Adrenal gland (tissue), 12 donors: ENCODE measurements around the gene SPRY2. TPM values are rescaled to one million over a fixed set of nuclear protein-coding genes. Genes with fewer than 3 reads are reported as not detected.
A peak's percentile ranks its signal among the peaks of the same experiment; 100 is the strongest.

Experiments
- DNase-seq, 7 donors: peaks; one replicate each; pipeline ENCODE4 v3.0.0-alpha.2; 2019 to 2020
- H3K27ac ChIP-seq, 5 donors: fragments of 200-600 bp; sonication (generic) in 4 of 5; 1 replicate in 3 of 5; 2 replicates in 2 of 5; pipeline versions ENCODE4 v1.5.1 to v1.8.0; 2016 to 2020; ENCODE audit warnings: mild to moderate bottlenecking in 1 of 5
- H3K27me3 ChIP-seq: fragments of 200-600 bp; 2 replicates; pipeline ENCODE4 v1.8.0; 2021
- H3K36me3 ChIP-seq, 2 donors: fragments of 200-600 bp; replicated peaks in 1 of 2; 1 replicate in 1 of 2; 2 replicates in 1 of 2; pipeline versions ENCODE4 v1.5.1 to v1.8.0; 2018 to 2022
- H3K4me1 ChIP-seq, 2 donors: fragments of 200-600 bp; replicated peaks in 1 of 2; 1 replicate in 1 of 2; 2 replicates in 1 of 2; pipeline versions ENCODE4 v1.5.1 to v1.8.0; 2018 to 2021
- H3K4me3 ChIP-seq, 4 donors: fragments of 200-600 bp; sonication (generic) in 3 of 4; one replicate each; pipeline ENCODE4 v1.5.1; 2016 to 2018
- H3K9me3 ChIP-seq, 3 donors: fragments of 200-600 bp; sonication (generic) in 1 of 3; replicated peaks in 1 of 3; 1 replicate in 2 of 3; 2 replicates in 1 of 3; pipeline versions ENCODE4 v1.5.1 to v1.8.0; 2016 to 2021
- POLR2A ChIP-seq, 2 donors: fragments of 450-650 bp; IDR thresholded peaks; one replicate each; pipeline ENCODE4 v1.6.1; 2017; ENCODE audit warnings: antibody characterized with exemption in 2 of 2, mild to moderate bottlenecking in 2 of 2, moderate library complexity in 1 of 2
- WGBS, 4 donors: extraction: QIAGEN DNeasy Blood & Tissue Kit in 2 of 4; methylation state at CpG; one replicate each; pipeline versions ENCODE4 v1.1.5 to v1.1.7; 2013 to 2017; 5-methylcytosine and 5-hydroxymethylcytosine counted together
- intact Hi-C, 2 donors: fragments of 100-400 bp; cut with DNase I; formaldehyde crosslinking; loops; one replicate each; pipeline versions ENCODE4 v1.14.1 to v1.15.0; 2022 to 2023
- polyA plus RNA-seq, 3 donors: library from polyadenylated mRNA; stranded (reverse); fragments of 200-250 nt in 2 of 3; fragments of 350-450 nt in 1 of 3; fragmentation: Illumina TruSeq in 1 of 3; extraction: RNeasy Lipid Tissue Mini Kit (QIAGEN cat#74804) in 1 of 3; gene quantifications; one replicate each; pipeline ENCODE4 v1.2.3, GENCODE V29; 2013 to 2014
- total RNA-seq, 9 donors: library from RNA; depleted of rRNA in 4 of 9; stranded (reverse); fragments of >200 nt in 4 of 9; fragments of 120-200 nt in 1 of 9; fragmentation: NEBNext Ultra II Directional in 1 of 9; extraction: Animal tissue kit (Norgen Biotek cat#: 25700) in 1 of 9; gene quantifications; one replicate each; pipeline versions ENCODE4 v1.1.0 to v1.2.4, GENCODE V29; 2013 to 2023
- TF ChIP-seq, protein P1 (sequence below), 6 experiments: fragments of 450-650 bp in 4 of 6; fragments of 200-600 bp in 2 of 6; sonication (generic) in 1 of 6; IDR thresholded peaks; 1 replicate in 5 of 6; 2 replicates in 1 of 6; pipeline versions ENCODE4 v1.5.1 to v1.8.0; 2016 to 2021; ENCODE audit warnings: antibody characterized with exemption in 6 of 6, mild to moderate bottlenecking in 2 of 6, moderate library complexity in 1 of 6
- donor health status: healthy with polysubstance abuse.
- donor health status: Bipolar disorder and iron deficiency.
- donor health status: DM: yes; HTN: yes; CAD: no.
- donor health status: DM: no; HTN: no; CAD: no.
- donor health status: DM: no; HTN: no; CAD: no.
- donor health status: DM: yes; HTN: yes; CAD: no.

SPRY2 gene
- total and polyA plus RNA-seq, 12 donors, result 10.9 to 36.7 (median 22.1) TPM

DNA sequence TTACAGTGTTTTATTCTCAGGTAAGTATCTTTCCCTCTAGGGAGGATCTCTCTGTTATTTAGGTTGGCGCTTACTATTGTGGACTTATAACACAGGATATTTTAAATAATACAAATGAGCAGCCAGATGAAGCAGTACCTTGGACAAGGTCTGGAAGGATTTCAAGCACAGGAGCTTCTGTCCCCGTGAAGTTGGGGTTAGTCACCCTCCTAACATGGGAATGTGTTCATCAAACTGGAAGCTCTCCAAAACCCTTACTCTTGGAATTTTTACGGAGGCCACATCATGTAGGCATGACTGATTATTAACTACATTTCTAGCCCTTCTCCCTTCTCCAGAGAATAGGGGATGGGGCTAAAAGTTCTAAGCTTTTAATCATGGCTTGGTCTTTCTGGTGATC lies 38.3 kb upstream of the SPRY2 start:
- H3K36me3 ChIP-seq, result no peaks in the 10 kb centered on the region

DNA sequence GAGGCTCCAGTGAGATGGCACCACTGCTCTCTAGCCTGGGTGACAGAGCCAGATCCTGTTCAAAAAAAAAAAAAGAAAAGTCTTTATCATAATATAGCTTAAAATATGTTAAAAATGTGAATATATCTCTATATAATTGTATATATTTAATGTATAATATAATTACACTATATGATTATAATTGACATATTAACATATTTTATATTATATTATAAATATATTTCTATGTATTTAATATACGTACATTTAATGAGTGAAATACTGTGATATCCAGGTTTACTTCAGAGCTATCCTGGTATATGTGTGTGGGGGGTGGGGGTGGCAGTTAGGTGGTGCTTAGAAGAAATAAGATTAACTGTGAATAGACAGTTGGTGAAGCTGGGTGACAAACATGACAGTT lies 35.6 kb upstream of the SPRY2 start:
- Histone ChIP-seq H3K27me3 (no peaks in the 10 kb centered on the region), H3K9me3 (no peaks in the 10 kb centered on the region), H3K36me3 (no peaks in the 10 kb centered on the region), H3K4me1 (no peaks in the 10 kb centered on the region), H3K27ac (no peak overlapping the region), H3K4me3 (no peak overlapping the region)
- TF ChIP-seq, protein P1, sequence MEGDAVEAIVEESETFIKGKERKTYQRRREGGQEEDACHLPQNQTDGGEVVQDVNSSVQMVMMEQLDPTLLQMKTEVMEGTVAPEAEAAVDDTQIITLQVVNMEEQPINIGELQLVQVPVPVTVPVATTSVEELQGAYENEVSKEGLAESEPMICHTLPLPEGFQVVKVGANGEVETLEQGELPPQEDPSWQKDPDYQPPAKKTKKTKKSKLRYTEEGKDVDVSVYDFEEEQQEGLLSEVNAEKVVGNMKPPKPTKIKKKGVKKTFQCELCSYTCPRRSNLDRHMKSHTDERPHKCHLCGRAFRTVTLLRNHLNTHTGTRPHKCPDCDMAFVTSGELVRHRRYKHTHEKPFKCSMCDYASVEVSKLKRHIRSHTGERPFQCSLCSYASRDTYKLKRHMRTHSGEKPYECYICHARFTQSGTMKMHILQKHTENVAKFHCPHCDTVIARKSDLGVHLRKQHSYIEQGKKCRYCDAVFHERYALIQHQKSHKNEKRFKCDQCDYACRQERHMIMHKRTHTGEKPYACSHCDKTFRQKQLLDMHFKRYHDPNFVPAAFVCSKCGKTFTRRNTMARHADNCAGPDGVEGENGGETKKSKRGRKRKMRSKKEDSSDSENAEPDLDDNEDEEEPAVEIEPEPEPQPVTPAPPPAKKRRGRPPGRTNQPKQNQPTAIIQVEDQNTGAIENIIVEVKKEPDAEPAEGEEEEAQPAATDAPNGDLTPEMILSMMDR (IDR thresholded peaks at IDR 0.05), result no peak
- TF ChIP-seq POLR2A (IDR thresholded peaks at IDR 0.05), result no peak
- WGBS, 4 donors, result 79 to 94% (median 83%) methylated on average over 1 of the region's 1 CpG
- intact Hi-C loops, result no loop called here
- no peak for DNase-seq

More for the DNA sequence above, 38.3 kb upstream of the SPRY2 start:
- DNase-seq, result no peak
- no peak overlapping the region for H3K27ac ChIP-seq
- WGBS, 4 donors, result 55 to 66% (median 56%) methylated on average over 3 of the region's 3 CpGs
- TF ChIP-seq, protein P1 (IDR thresholded peaks at IDR 0.05), result no peak
- TF ChIP-seq POLR2A (IDR thresholded peaks at IDR 0.05), result no peak
- H3K9me3 ChIP-seq, result no peaks in the 10 kb centered on the region
- H3K27me3 ChIP-seq, result no peaks in the 10 kb centered on the region
- no peaks in the 10 kb centered on the region for H3K4me1 ChIP-seq
- intact Hi-C loops, result no loop called here
- no peak overlapping the region for H3K4me3 ChIP-seq

DNA sequence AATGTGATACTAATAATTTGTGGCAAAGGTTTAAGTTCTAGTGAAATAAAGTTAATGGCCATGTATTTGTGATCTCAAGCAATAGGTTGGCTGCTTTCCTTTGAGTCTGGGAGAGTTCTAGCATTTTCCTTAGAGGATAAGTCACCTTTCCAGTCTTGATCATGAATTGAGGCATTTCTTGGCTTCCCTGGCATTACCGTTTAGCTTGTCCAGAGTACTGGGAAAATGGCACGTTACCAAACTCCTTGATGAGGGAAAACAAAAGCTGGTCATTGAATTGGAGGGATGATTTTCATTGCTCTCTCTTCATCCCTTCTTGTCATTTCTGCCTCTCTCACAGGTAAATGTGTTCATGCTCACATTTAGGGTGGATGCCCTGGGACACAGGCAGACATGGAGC lies 34.0 kb upstream of the SPRY2 start:
- H3K27ac ChIP-seq, result peak overlapping the region in 1 of 5 donors; percentile 45
- intact Hi-C loops, result no loop called here
- 66 to 92% (median 85%) methylated on average over 2 of the region's 2 CpGs for WGBS, 4 donors
- TF ChIP-seq, protein P1 (IDR thresholded peaks at IDR 0.05), result no peak
- no peaks in the 10 kb centered on the region for H3K27me3 ChIP-seq
- no peak for DNase-seq
- no peaks in the 10 kb centered on the region for H3K36me3 ChIP-seq
- H3K9me3 ChIP-seq, result no peaks in the 10 kb centered on the region
- H3K4me3 ChIP-seq, result no peak overlapping the region
- H3K4me1 ChIP-seq, result no peaks in the 10 kb centered on the region

DNA sequence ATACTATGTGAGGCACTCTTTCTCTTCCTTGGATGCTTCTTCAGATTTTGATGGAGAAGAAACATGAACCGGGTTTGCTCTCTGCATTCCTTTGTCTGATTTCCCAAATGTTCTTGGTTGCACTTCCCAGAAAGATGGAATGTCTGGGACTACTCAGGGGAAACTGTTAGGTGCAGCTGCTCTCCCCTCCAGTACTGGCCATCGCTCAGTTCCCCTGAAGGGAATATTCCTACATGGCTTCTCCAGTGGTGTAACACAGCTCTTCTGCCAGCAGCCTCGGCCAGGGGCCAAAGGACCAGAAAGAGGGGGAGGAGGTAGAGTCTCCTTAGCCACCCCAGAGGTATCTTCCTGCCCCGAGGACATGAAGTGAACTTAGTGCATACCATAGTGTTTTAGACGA lies 33.5 kb upstream of the SPRY2 start:
- Histone ChIP-seq H3K9me3 (no peaks in the 10 kb centered on the region), H3K27ac (peak overlapping the region in 1 of 5 donors; percentile 45), H3K4me3 (no peak overlapping the region), H3K36me3 (no peaks in the 10 kb centered on the region), H3K4me1 (no peaks in the 10 kb centered on the region), H3K27me3 (no peaks in the 10 kb centered on the region)
- no peak for DNase-seq
- intact Hi-C loops, result no loop called here
- WGBS, 4 donors, result 71 to 81% (median 79%) methylated on average over 4 to 5 of the region's 5 CpGs
- no peak for TF ChIP-seq POLR2A (IDR thresholded peaks at IDR 0.05)
- TF ChIP-seq, protein P1 (IDR thresholded peaks at IDR 0.05), result no peak
